GM21526 (cell line): Measurements from ENCODE around the gene C4orf33.
"Not testable (repeated sequence)": the region's sequence is repeated elsewhere in the genome, so short reads cannot be mapped to it uniquely, and the experiment has no call there.

Source experiments
- ATAC-seq: cut with Tn5 transposase; IDR thresholded peaks from one replicate; pipeline ENCODE4 v1.9.1; 2021; ENCODE audit warnings: moderate library complexity; ENCODE audit not compliant: unreplicated experiment, low FRiP score

C4orf33 gene

GRCh38 chr4:129126614-129127013 is 30.7 kb downstream of the C4orf33 start:
- not testable (repeated sequence) for ATAC-seq

GRCh38 chr4:129129143-129129542 is 33.2 kb downstream of the C4orf33 start:
- ATAC-seq, result no peak

- no peak for ATAC-seq
These were observed 35.4 kb downstream of the C4orf33 start for GRCh38 chr4:129131343-129131742.

GRCh38 chr4:129136433-129136832 is 40.5 kb downstream of the C4orf33 start:
- no peak for ATAC-seq

GRCh38 chr4:129138810-129139496 is 43.0 kb downstream of the C4orf33 start:
- no peak for ATAC-seq

GRCh38 chr4:129140521-129140920 is 44.6 kb downstream of the C4orf33 start:
- ATAC-seq, result no peak

GRCh38 chr4:129143359-129143758 is 47.4 kb downstream of the C4orf33 start:
- ATAC-seq, result no peak

GRCh38 chr4:129144755-129145206 is 48.8 kb downstream of the C4orf33 start:
- ATAC-seq, result no peak

GRCh38 chr4:129145222-129145730 is 49.3 kb downstream of the C4orf33 start:
- no peak for ATAC-seq

GRCh38 chr4:129146639-129147038 is 50.7 kb downstream of the C4orf33 start:
- no peak for ATAC-seq

- no peak for ATAC-seq
These were observed 52.9 kb downstream of the C4orf33 start for GRCh38 chr4:129148892-129149291.

GRCh38 chr4:129149906-129150305 is 54.0 kb downstream of the C4orf33 start:
- no peak for ATAC-seq

GRCh38 chr4:129152350-129152749 is 56.4 kb downstream of the C4orf33 start:
- ATAC-seq, result no peak

GRCh38 chr4:129153700-129154099 is 57.7 kb downstream of the C4orf33 start:
- ATAC-seq, result no peak

GRCh38 chr4:129162450-129162849 is 66.5 kb downstream of the C4orf33 start:
- ATAC-seq, result no peak

- ATAC-seq, result no peak
These were observed 67.5 kb downstream of the C4orf33 start for GRCh38 chr4:129163427-129163826.

- ATAC-seq, result no peak
These were observed 68.3 kb downstream of the C4orf33 start for GRCh38 chr4:129164243-129164642.
